ENCODE results near the gene ITGA5. TPM values are rescaled to one million over a fixed set of nuclear protein-coding genes. Genes with fewer than 3 reads are reported as not detected.

The ITGA5 gene
- total and polyA plus RNA-seq, 2 of the 13 experiments (the other 11 are each of a cell fraction or from before 2014, with no cell fraction given): 0.20 to 0.40 TPM

DNA sequence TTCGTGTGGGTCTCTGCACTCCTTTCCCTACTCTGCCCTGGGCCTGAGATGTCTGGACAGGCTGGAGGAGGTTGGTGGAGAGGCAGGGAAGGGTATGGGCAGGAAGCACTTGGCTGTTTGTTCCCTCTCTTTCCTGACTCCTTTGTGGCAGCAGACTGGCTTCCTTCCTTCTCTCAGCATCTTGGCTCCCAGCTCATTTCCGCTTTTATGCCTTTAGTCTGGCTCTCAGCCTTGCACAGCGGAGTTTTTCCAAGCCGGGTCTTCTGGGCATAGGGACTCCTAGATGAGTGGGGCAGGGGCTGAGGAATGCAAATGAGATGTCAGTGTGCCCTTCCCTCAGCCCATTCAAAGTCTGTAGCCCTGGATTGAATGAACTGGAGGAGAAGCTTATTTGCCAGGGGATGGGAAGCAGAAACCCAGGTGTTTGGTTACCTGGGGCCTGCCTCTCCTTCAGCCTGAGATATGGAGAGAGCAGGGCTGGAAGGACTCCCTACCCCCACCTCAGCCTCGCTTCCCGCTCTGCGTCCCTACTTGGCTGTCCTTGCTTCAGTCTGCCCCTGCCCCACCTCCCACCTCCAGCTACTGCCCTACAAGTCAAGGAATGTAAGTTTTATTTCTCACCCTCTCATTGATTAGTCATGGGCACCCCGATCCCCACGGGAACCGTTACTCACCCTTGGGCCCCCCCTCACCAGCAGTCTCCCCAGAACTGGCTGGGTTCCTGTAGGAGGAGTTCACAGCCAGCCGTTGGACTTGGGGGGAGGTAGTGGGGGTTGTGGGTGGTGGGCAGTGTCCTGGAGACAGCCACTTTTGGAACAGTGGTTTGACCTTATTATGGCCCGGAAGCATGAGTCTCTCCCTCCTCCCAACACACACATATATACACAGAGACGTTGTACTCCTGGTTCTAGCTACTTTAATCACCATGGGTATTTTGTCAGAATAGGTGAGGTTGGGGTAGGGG lies 9.3 kb upstream of the ITGA5 start:
- intact Hi-C loops (cut with micrococcal nuclease; ENCODE audit: unreplicated experiment) (no loop called here), in situ Hi-C loops (cut with HindIII; ENCODE audit: extremely low pct_ligation_motif_present, low pct_unique_long_range_greater_than_20kb) (no loop called here)
- WGBS (ENCODE audit: low lambda C conversion rate): 40% methylated on average over 12 of the region's 13 CpGs
- Histone ChIP-seq H3K9me3 (ENCODE audit: low read length) (no peaks in the 10 kb centered on the region), H3K4me1 (ENCODE audit: insufficient read depth, low read length) (peaks cover 13% of the 10 kb centered on the region), H3K79me2 (ENCODE audit: insufficient read depth, low read length) (no peaks in the 10 kb centered on the region), H3K4me3 (replicated peaks in 1 of 3; ENCODE audit: insufficient read depth in 1 of 3, low read depth in 2 of 3, low read length in 3 of 3) (no peak overlapping the region), H3K27me3 (ENCODE audit: control insufficient read depth in 1 of 2, insufficient read depth in 2 of 2, low read length in 2 of 2) (peaks cover 0 to 18% of the 10 kb centered on the region in 2 experiments; a peak in 2 of 5 replicates), H2AFZ (ENCODE audit: low read length) (no peak overlapping the region), H3K36me3 (replicated peaks in 1 of 2; ENCODE audit: control insufficient read depth in 1 of 2, insufficient read depth in 2 of 2, low read length in 2 of 2) (no peaks in the 10 kb centered on the region), H3K9ac (ENCODE audit: insufficient read depth, low read depth, low read length) (no peak overlapping the region), H4K20me1 (ENCODE audit: insufficient read depth, low read length) (no peaks in the 10 kb centered on the region), H3K27ac (ENCODE audit: extremely low read length, insufficient read depth, low read length) (no peak overlapping the region), H3K4me2 (ENCODE audit: low read depth, low read length) (peak overlapping the region; percentile 44; the same call in 1 of the 2 replicates)
- no peak for TF ChIP-seq YEATS4 (CRISPR knock-in tag; IDR thresholded peaks at IDR 0.05; ENCODE audit: borderline replicate concordance)
- TF ChIP-seq CBX5 (CRISPR knock-in tag; IDR thresholded peaks at IDR 0.05; ENCODE audit: borderline replicate concordance): no peak
- no peak for TF ChIP-seq ZNF569 (CRISPR knock-in tag; IDR thresholded peaks at IDR 0.05; ENCODE audit: borderline replicate concordance)
- TF ChIP-seq ZNF44 (CRISPR knock-in tag; IDR thresholded peaks at IDR 0.05): no peak
- no peak for TF ChIP-seq AGO2 (optimal IDR thresholded peaks at IDR 0.05; ENCODE audit: low read depth, low read length)
- TF ChIP-seq, protein P1, sequence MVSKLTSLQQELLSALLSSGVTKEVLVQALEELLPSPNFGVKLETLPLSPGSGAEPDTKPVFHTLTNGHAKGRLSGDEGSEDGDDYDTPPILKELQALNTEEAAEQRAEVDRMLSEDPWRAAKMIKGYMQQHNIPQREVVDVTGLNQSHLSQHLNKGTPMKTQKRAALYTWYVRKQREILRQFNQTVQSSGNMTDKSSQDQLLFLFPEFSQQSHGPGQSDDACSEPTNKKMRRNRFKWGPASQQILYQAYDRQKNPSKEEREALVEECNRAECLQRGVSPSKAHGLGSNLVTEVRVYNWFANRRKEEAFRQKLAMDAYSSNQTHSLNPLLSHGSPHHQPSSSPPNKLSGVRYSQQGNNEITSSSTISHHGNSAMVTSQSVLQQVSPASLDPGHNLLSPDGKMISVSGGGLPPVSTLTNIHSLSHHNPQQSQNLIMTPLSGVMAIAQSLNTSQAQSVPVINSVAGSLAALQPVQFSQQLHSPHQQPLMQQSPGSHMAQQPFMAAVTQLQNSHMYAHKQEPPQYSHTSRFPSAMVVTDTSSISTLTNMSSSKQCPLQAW (CRISPR knock-in tag; IDR thresholded peaks at IDR 0.05): no peak
- TF ChIP-seq HNRNPL (IDR thresholded peaks at IDR 0.05; ENCODE audit: low read depth, low read length): no peak
- no peak for TF ChIP-seq ZFP62 (CRISPR knock-in tag; IDR thresholded peaks at IDR 0.05)
- peak; percentile 27; the same call in 2 of the 3 replicates for ATAC-seq
- ChIA-PET POLR2A (no interaction called here), CTCF (ENCODE audit: low intra/inter-chr PET ratio, low total read pairs) (no interaction called here)
- DNase-seq (ENCODE audit: low spot score): no peak
- no TSS peak for BruUV-seq (replicated peaks)
- FAIRE-seq: no peak
